ENCODE results near the gene DLX3. TPM values are rescaled to one million over a fixed set of nuclear protein-coding genes. Genes with fewer than 3 reads are reported as not detected.

The DLX3 gene
- total RNA-seq, 1 experiment from 2014 or later: 1.2 TPM

- Histone ChIP-seq H2BK20ac (ENCODE audit: low read depth, low read length, poor library complexity, severe bottlenecking) (no peak overlapping the region), H2BK12ac (ENCODE audit: insufficient read length, low read depth, low read length) (no peak overlapping the region), H3K14ac (ENCODE audit: insufficient read depth, low read length) (peak overlapping the region; percentile 62), H4K5ac (ENCODE audit: insufficient read length, low read depth, low read length) (no peak overlapping the region), H2BK5ac (ENCODE audit: insufficient read length, low read length) (no peak overlapping the region), H3K23me2 (ENCODE audit: insufficient read length, low read depth, low read length, poor library complexity, severe bottlenecking) (no peaks in the 10 kb centered on the region), H3K27ac (ENCODE audit: insufficient read length, low read depth, low read length) (no peak overlapping the region), H3K4me2 (ENCODE audit: insufficient read depth, insufficient read length, low read length) (no peak overlapping the region), H2BK15ac (ENCODE audit: low read depth, low read length) (no peak overlapping the region), H4K20me1 (ENCODE audit: control insufficient read depth, insufficient read depth, insufficient read length) (no peaks in the 10 kb centered on the region), H2BK120ac (ENCODE audit: low read depth, low read length, poor library complexity, severe bottlenecking) (no peak overlapping the region), H3K9me3 (ENCODE audit: control insufficient read depth, low read depth, low read length) (no peaks in the 10 kb centered on the region), H3K27me3 (ENCODE audit: insufficient read depth, low read length) (no peaks in the 10 kb centered on the region), H3K9ac (ENCODE audit: extremely low read depth, insufficient read length, low read length) (no peak overlapping the region), H4K91ac (ENCODE audit: insufficient read length, low read depth, low read length) (no peak overlapping the region), H3K56ac (ENCODE audit: insufficient read length, low read depth, low read length) (no peak overlapping the region), H3K4ac (ENCODE audit: low read depth, low read length) (no peak overlapping the region), H2AK5ac (ENCODE audit: insufficient read length, low read length) (no peak overlapping the region), H3K79me1 (ENCODE audit: insufficient read depth, low read depth, low read length, poor library complexity, severe bottlenecking) (no peaks in the 10 kb centered on the region), H3T11ph (ENCODE audit: low read length) (no peak overlapping the region), H3K18ac (ENCODE audit: insufficient read length, low read depth, low read length) (peak overlapping the region; percentile 61), H4K8ac (replicated peaks; ENCODE audit: insufficient read length, low read depth, low read length) (no peak overlapping the region), H2AFZ (ENCODE audit: low read length) (peak overlapping the region; percentile 61), H3K79me2 (ENCODE audit: insufficient read depth, low read length) (no peaks in the 10 kb centered on the region), H3K23ac (ENCODE audit: insufficient read length, low read depth, low read length) (no peak overlapping the region), H3K4me1 (ENCODE audit: insufficient read depth, low read length) (peaks cover 6% of the 10 kb centered on the region; the same call in 1 of the 2 replicates)
- no peaks in the 10 kb centered on the region for H3K36me3 Mint-ChIP-seq (ENCODE audit: insufficient read depth in 1 of 3, low read depth in 3 of 3)
- H3K4me1 Mint-ChIP-seq: peaks cover 23 to 27% of the 10 kb centered on the region in 2 experiments
- H3K27me3 Mint-ChIP-seq (ENCODE audit: low read depth): peaks cover 12% of the 10 kb centered on the region
- peak overlapping the region in 1 of 3 experiments; percentile 49; a peak in 2 of 7 replicates for H3K27ac Mint-ChIP-seq
- H3K4me3 Mint-ChIP-seq: no peak overlapping the region
- TF ChIP-seq CTCF (conservative IDR thresholded peaks at IDR 0.05): no peak
- no peaks in the 10 kb centered on the region for H3K9me3 Mint-ChIP-seq
- no CpG with 5 or more reads among the region's 20 CpGs for WGBS (ENCODE audit: extremely low coverage, insufficient read length, low lambda C conversion rate)
- peak; percentile 83 for DNase-seq
Observed at GRCh38 chr17:50027881-50028735, 33.1 kb upstream of the DLX3 start.
